NOMO-1 (cell line): Measurements from ENCODE around the gene ECHS1.
A peak's percentile ranks its signal among the peaks of the same experiment; 100 is the strongest.
"Not testable (repeated sequence)": the region's sequence is repeated elsewhere in the genome, so short reads cannot be mapped to it uniquely, and the experiment has no call there.

Source experiments
- DNase-seq, 2 experiments: peaks; one replicate each; lab custom pipeline; 2025; ENCODE audit not compliant: unreplicated experiment in 2 of 2; lab: John Stamatoyannopoulos, UW

Gene ECHS1

GRCh38 chr10:133327651-133328357 is 45.4 kb downstream of the ECHS1 start:
- DNase-seq = no peak

- no peak for DNase-seq
These were observed 46.2 kb downstream of the ECHS1 start for GRCh38 chr10:133326745-133327650.

- DNase-seq = no peak
These were observed 47.0 kb downstream of the ECHS1 start for GRCh38 chr10:133326223-133326551.

- no peak for DNase-seq
These were observed 47.5 kb downstream of the ECHS1 start for GRCh38 chr10:133325440-133326222.

GRCh38 chr10:133324857-133325260 is 48.3 kb downstream of the ECHS1 start:
- DNase-seq = no peak

- no peak for DNase-seq
These were observed 48.9 kb downstream of the ECHS1 start for GRCh38 chr10:133324198-133324792.

- not testable (repeated sequence) for DNase-seq
These were observed 51.0 kb downstream of the ECHS1 start for GRCh38 chr10:133322064-133322709.

- DNase-seq = not testable (repeated sequence)
These were observed 52.2 kb downstream of the ECHS1 start for GRCh38 chr10:133320852-133321422.

DNA sequence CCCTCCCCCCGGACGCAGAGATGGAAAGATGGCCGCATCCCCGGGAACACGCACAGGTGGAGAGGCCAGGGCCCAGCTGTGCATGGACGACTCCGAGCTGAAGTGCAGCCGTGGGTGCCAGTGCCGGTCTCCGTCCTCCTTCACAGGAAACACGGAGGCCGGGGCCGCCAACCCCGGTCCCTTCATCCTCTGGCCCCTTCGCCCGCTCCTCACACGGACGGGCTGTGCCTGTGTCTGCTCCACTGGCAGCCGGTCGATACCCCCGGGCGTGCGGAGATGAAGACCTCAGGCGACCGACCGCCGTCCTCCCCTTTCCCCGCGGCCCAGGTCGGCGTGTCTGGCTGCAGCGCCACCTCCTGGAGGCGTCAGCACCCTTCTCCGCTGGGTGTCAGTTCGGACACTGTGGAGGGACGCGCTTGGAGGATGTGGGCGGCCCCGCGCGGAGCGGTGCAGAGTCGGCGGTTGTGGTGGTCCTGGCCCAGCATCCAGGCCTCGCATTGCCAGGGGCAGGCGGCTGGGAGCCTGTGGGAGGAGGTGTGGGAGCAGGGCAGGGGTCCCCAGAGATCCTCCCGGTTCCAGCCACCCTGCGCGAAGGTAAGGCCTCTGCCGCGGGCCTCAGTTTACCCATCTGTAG is 54.5 kb downstream of the ECHS1 start:
- peak; percentile 57 to 61 for DNase-seq

DNA sequence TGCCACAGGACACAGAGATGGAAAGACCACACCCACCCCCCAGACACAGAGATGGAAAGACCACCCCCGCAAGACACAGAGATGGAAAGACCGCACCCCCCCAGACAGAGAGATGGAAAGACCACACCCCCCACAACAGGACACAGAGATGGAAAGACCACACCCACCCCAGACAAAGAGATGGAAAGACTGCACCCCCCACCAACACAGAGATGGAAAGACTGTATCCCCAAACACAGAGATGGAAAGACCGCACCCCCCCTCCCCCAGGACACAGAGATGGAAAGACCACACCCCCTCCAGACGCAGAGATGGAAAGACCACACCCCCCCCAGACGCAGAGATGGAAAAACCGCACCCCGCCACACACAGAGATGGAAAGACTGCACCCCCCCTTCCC is 56.4 kb downstream of the ECHS1 start:
- no peak for DNase-seq

DNA sequence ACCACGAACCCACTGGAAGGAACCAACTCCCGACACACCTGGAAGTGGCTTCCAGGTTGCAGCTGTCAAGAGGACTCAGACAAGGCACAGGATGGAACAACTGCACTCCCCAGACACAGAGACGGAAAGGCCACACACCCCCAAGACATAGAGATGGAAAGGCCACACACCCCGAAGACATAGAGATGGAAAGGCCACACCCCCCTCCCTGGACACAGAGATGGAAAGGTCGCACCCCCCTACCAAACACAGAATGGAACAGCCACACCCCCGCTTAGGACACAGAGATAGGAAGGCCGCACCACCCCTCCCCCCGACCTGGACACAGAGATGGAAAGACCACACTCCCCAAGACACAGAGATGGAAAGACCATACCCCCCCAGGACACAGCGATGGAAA is 56.9 kb downstream of the ECHS1 start:
- no peak for DNase-seq

GRCh38 chr10:133315847-133316246 is 57.3 kb downstream of the ECHS1 start:
- no peak for DNase-seq

- DNase-seq = no peak
These were observed 58.2 kb downstream of the ECHS1 start for GRCh38 chr10:133314911-133315310.

DNA sequence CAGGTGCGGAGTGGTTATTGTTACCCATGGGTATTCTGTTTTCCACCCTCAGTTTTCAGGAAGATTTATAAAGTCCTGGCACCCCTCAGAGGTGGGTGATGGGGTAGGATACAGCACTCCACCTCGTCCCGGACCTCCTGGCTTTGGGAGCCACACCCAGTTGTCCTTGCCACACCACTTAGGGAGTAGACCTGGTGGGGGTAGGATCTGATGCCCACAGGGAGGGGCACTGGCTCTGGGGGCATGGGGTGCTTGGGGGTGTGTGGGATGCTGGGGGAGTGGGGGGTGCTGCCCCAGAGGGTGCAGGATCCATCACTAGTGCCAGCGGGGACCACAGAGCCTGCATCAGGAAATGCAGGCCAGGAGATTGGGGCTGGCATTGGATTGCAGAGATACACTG is 60.0 kb downstream of the ECHS1 start:
- DNase-seq = no peak

- DNase-seq = no peak
These were observed 60.4 kb downstream of the ECHS1 start for GRCh38 chr10:133312769-133313145.
